Measurements from ENCODE around the gene HBE1. TPM values are rescaled to one million over a fixed set of nuclear protein-coding genes. Genes with fewer than 3 reads are reported as not detected.
"Not testable (repeated sequence)": the region's sequence is repeated elsewhere in the genome, so short reads cannot be mapped to it uniquely, and the experiment has no call there.

The HBE1 gene
- under 0.01 TPM for total RNA-seq

DNA sequence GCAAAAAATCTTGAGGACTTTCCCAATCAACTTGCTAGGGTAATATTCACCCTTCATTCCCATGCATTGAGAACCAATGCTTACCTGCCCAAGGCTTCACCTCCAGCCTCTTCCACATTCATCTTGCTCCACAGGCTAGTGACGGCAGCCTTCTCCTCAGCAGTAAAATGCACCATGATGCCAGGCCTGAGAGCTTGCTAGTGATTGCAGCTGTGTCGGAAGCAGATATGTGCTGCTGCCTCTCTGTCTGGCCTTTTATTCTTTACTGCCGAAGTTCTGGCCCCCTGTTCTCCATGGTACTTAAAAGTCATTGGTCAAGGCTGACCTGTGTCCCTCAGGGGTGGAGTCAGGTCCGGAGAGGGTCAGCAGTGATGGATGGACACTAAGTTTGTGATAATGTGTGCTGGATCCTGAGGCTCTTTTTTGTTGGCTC is at the start of gene HBE1:
Gene HBE1, minus strand, starts transcription at position 231 of the 433 bp plus-strand sequence. Its CDS starts 55 bp downstream, at position 176.
- DNase-seq (ENCODE audit: low read depth in 2 of 3, low spot score in 2 of 3), result no peak

DNA sequence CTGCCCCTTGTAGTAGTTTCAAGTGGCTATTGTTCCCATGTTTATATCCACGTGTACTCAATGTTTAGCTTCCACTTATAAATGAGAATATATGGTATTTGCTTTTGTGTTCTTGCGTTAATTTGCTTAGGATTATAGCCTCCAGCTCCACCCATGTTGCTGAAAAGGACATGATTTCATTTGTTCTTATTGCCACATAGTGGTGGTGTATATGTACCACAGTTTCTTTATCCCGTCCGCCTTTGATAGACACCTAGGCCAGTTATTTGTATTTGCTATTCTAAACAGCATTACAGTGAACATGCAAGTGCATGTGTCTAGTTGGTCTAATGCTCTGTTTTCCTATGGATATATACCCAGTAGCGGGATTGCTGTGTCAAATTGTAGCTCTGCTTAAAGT is 47.5 kb upstream of the HBE1 start:
- no peak for DNase-seq (ENCODE audit: low read depth in 2 of 3, low spot score in 2 of 3)

DNA sequence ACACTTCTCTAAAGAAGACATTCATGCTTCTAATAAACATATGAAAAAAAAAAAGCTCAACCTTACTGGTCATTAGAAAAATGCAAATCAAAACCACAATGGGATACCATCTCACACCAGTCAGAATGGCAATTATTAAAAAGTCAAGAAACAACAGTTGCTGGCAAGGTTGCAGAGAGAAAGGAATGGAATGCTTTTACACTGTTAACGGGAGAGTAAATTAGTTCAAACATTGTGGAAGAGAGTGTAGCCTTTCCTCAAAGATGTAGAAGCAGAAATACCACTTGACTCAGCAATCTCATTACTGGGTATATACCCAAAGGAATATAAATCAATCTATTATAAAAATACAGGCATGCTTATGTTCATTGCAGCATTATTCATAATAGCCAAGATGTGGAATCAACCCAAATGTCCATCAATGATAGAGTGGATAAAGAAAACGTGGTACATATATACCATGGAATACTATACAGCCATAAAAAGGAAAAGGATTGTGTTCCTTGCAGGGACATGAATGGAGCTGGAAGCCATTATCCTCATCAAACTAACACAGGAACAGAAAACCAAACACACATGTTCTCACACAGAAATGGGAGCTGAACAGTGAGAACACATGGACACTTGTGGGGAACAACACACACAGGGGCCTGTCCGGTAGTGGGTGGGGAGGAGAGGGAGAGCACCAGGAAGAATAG is 43.7 kb upstream of the HBE1 start:
- DNase-seq (ENCODE audit: low read depth in 2 of 3, low spot score in 2 of 3), result not testable (repeated sequence)

DNA sequence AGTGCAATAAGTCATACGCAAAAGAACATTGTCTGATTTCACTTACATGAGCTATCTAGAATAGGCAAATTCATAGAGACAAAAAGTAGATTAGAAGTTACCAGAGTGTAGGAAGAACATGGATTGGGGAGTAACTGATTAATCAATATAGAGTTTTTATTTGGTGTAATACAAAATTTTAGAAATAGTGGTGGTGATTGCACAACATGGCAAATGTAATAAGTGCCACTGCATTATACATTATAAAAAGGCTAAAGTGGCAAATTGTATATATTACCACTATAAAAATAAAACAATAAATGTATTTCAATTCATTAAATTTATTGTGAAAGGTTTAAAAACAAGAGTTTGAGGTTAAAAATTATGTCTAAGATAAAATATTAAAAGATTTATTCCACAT is 40.7 kb upstream of the HBE1 start:
- DNase-seq (ENCODE audit: low read depth in 2 of 3, low spot score in 2 of 3), result no peak

DNA sequence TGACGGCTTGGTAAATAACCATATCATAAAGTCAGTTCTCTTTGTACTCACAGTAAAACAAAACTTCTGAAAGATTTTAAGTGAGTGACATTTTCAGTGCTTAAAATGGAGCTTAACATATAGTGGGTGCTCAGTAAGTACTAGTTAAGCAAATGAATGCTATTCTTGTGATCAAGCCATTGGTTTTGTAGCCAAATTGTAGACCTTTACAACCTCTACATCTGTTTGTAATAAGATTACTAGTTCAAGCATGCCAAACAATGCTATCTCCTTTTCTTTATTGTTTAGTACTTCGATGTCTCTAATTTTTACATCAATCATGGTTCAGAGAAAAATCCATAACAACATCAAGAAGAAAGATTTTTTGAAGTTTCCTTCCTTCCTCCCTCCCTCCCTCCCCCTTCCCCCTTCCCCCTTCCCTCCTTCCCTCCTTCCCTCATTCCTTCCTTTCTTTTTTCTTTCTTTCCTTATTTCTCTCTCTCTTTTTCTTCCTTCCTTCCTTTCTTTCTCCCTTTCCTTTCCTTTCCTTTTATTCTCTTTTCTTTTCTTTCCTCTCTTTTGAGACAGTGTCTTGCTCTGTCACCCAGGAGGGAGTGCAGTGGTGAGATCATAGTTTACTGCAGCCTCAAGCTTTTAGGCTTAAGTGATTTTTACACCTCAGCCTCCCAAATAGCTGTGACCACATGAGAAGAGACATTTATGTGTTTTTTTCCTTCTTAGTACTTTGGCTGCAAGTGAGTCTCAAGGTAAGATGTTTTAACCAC is 37.7 kb upstream of the HBE1 start:
- DNase-seq (ENCODE audit: low read depth in 2 of 3, low spot score in 2 of 3), result no peak

DNA sequence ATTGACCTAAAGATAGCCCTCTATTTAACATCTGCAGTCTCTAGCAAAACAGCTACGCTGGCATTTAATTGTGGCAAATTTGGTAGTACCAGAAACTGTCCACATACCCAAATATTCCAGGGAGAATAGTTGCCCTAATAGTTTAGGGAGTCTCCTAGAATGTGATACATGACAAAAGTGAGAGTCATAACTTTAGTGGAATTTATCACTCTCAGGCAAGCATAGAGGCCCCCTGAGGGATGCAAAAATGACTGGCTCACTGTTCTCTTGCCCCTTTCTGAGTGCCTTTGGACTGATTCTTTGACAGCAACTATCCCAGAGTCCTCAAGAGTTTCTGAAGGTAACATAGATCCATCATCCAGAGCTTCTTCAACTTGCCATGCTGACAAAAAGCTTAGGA is 34.3 kb upstream of the HBE1 start:
- DNase-seq (ENCODE audit: low read depth in 2 of 3, low spot score in 2 of 3), result no peak

DNA sequence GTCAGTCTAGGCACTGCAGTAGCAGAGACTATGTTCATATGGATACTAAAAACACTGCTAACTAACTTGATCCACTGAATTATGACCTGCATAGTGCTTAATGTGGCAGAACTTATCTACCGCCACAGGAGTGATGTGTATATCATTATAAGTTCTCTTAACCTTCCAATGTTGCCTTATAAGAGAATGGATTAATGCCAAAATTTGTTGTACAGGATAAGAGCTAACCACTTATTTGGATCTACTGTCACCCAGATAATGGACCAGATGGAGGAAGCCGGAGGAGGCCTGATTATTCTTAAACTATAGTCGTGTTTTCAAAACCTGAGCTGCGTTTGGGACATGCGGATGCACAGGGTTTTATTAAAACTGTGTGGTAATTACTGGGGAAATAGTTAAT is 33.9 kb upstream of the HBE1 start:
- peak in 1 of 3 donors; percentile 4 for DNase-seq (ENCODE audit: low read depth in 2 of 3, low spot score in 2 of 3)

DNA sequence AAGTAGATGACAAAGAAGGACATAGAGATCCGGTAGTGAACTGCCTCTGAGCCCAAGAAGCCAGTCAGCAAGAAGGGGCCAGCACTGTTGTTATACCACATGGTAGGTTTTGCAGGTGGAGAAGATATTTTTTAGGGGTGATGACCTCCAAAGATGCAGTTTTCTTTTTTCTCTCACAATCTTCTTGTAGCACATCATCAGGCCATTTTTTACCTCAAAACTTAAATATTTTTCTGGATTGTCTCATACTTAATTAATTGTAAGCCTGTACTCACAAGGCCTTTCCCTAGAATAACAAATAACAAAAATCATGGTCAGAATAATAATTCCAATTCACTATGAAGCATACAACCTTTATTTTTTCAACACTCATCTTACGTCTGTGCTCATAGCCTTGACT is 32.1 kb upstream of the HBE1 start, which contains the start of gene OR51B4:
Gene OR51B4, minus strand, starts transcription at position 101 of the 400 bp plus-strand sequence. Its CDS starts 0 bp downstream, at position 101.
- no peak for DNase-seq (ENCODE audit: low read depth in 2 of 3, low spot score in 2 of 3)

DNA sequence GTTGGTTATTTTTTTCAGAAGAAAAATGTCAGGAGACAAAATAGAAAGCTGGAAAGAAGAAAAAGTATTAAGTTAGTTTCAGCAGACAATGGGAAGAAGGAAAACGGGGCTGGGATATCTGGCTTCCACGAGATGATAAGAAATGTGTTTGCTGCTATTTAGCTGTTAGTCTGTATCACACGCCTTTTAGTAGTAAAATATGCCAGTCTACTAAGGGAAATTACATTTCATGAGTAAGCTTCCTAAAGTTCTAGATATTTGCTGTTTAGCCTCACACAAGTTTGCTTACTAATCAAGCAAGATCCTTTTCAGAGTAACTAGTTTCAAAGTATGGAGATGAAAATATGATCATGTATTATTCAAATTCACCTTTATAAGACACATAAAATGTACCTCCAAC is 30.5 kb upstream of the HBE1 start:
- no peak for DNase-seq (ENCODE audit: low read depth in 2 of 3, low spot score in 2 of 3)

DNA sequence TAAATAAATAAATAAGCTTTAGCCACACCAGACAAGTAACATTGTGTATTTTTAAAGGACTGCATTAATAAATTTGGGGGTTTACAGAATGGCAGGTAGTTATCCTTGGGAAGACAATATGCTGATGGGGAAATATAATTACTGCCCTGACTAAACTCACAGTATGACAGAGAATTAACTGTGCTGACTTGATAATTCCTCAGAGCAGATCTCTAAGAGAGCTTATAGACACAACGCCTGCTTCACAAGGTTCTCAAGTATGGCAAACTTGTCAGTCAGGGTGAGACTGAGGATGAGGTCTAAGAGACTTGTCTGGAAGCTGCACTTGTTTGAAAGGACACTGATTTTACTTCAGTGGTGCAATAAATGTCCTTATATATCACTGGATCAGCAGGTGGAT is 28.7 kb upstream of the HBE1 start:
- DNase-seq (ENCODE audit: low read depth in 2 of 3, low spot score in 2 of 3), result no peak

DNA sequence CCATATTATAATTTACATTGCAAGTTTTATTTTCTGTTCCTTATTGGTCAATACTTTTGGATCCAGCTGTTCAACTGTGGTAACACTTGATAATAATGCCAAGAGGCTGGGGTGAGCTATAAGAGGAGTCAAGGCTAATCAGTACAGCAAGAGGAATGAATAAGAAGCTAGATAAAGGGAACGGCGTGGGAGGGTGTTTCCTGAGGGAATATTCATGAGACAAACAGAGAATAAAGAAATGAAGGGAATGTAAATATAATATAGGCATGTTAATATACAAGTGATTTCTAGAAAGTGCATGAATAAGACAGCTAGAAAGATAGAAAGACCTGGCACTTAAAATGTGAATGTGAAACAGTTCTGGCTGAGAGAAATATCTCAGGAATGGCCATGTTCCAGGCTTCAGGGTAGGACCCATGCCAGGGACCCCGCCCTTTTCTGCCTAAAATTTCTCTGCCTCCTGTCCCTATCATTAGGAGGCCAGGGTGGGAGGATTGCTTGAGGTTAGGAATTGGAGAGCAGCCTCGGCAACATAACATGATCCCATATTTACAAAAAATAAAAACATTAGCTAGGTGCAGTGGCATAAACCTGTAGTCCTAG is 28.1 kb upstream of the HBE1 start:
- no peak for DNase-seq (ENCODE audit: low read depth in 2 of 3, low spot score in 2 of 3)

DNA sequence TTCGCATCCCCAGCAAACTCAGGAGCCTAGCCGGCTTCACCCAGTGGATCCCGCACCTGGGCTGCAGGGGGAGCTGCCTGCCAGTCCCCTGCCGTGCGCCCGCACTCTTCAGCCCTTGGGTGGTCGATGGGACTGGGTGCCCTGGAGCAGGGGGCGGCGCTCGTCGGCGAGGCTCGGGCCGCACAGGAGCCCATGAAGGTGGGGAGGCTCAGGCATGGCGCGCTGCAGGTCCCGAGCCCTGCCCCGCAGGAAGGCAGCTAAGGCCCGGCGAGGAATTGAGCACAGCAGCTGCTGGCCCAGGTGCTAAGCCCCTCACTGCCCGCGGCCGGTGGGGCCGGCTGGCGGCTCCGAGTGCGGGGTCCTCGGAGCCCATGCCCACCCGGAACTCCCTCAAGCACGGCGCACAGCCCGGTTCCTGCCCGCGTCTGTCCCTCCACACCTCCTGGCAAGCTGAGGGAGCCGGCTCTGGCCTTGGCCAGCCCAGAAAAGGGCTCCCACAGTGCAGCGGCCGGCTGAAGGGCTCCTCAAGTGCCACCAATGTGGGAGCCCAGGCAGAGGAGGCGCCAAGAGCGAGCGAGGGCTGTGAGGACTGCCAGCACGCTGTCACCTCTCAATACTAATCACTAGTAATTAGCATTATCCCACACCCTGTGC is 24.7 kb upstream of the HBE1 start:
- DNase-seq (ENCODE audit: low read depth in 2 of 3, low spot score in 2 of 3), result not testable (repeated sequence)

DNA sequence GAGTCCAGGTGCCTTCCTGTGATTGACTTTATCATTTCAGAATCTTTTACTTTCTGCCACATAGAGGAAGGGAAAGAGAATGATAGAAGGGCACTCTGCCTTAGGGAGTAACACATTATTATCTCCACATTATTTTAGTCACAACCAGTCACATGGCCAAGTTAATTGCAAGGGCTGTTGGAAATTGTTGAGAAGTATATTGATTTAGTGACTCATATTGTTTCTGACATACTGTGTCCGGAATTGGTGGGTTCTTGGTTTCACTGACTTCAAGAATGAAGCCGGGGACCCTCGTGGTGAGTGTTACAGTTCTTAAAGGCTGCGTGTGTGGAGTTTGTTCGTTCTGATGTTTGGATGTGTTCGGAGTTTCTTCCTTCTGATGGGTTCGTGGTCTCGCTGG is 23.3 kb upstream of the HBE1 start:
- no peak for DNase-seq (ENCODE audit: low read depth in 2 of 3, low spot score in 2 of 3)

DNA sequence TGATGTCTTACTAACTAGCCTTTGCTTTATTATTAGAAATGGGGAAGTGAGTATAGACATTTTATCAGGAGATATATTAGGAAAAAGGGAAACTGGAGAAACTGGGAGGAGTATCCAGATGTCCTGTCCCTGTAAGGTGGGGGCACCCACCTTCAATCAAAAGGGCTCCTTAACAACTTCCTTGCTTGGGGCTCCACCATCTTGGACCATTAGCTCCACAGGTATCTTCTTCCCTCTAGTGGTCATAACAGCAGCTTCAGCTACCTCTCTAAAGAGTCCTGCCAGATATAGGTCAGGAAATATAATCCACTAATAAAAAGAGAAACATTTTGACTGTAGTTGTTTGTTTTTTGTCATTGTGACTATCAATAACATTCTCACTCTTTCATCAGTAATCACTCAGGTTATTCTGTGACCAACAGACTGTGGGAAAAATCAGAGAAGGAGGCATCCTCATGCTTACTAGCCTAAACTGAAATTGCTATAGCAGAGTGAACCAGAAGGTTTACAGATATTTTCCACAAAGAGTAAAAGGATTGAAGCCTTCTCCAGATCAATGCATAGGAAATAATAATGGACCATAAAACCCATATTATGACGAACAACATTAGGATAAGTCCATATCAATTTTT is 21.6 kb upstream of the HBE1 start:
- peak in 2 of 3 donors; percentile 53 to 71 for DNase-seq (ENCODE audit: low read depth in 2 of 3, low spot score in 2 of 3)

DNA sequence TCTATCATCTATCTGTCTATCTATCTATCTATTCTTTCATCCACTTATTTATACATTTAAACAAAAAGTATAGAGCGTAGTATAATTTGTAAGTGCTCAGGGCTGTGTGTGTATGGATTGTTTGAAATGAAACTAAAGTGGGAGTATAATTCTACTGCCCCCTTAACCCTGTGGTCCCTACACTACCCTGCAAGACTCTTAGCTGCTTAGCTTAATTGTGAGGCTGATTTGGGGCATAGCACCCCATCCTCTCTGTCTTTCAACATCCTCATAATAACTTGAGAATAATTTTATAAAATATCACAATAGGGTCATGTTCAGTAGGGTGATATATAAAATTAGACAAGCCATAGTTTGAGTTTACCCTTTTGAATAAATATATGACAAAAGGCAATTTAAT is 20.4 kb upstream of the HBE1 start:
- no peak for DNase-seq (ENCODE audit: low read depth in 2 of 3, low spot score in 2 of 3)

DNA sequence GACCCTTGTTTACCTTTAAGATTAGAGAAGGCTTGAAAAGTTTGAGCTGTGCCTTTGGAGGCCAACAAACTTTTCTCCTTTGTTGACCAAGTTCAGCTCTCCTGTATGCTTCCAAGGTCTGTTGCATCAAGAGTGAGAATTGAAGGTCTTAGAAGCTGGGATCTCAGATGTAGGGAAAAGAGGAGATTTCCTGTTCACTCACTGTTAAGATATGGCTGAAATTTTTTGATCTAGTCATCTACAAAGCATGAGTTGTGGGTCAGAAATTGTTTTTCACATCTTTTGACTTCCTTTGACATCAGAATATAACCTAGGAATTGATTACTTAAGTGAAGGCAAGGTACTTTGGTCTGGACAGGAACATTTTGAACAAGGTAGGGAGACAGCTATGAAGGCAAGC is 20.0 kb upstream of the HBE1 start:
- no peak for DNase-seq (ENCODE audit: low read depth in 2 of 3, low spot score in 2 of 3)

DNA sequence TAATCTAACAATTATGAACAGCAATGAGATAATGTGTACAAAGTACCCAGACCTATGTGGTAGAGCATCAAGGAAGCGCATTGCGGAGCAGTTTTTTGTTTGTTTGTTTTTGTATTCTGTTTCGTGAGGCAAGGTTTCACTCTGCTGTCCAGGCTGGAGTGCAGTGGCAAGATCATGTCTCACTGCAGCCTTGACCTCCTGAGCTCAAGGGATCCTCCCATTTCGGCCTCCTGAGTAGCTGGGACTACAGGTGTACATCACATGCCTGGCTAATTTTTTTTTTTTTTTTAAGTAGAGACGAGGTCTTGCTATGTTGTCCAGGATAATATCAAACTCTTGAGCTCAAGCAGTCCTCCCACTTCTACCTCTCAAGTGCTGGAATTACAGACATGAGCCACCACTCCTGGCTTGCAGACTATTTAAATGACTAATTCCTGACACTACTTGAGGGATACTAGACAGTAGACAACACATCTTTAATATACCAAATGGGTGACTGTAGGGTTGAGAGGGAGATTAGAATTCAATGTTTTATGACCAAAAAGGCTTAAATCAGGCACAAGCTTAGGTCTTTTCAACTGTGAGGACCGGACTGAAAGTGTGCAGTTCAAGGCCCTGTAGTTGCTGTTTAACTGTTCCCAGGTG is 19.3 kb upstream of the HBE1 start:
- DNase-seq (ENCODE audit: low read depth in 2 of 3, low spot score in 2 of 3), result no peak

DNA sequence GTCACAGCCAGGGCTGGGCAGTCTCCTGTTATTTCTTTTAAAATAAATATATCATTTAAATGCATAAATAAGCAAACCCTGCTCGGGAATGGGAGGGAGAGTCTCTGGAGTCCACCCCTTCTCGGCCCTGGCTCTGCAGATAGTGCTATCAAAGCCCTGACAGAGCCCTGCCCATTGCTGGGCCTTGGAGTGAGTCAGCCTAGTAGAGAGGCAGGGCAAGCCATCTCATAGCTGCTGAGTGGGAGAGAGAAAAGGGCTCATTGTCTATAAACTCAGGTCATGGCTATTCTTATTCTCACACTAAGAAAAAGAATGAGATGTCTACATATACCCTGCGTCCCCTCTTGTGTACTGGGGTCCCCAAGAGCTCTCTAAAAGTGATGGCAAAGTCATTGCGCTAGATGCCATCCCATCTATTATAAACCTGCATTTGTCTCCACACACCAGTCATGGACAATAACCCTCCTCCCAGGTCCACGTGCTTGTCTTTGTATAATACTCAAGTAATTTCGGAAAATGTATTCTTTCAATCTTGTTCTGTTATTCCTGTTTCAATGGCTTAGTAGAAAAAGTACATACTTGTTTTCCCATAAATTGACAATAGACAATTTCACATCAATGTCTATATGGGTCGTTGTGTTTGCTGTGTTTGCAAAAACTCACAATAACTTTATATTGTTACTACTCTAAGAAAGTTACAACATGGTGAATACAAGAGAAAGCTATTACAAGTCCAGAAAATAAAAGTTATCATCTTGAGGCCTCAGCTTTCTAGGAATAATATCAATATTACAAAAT is 18.6 kb upstream of the HBE1 start:
- DNase-seq (ENCODE audit: low read depth in 2 of 3, low spot score in 2 of 3), result peak in 1 of 3 donors; percentile 30

DNA sequence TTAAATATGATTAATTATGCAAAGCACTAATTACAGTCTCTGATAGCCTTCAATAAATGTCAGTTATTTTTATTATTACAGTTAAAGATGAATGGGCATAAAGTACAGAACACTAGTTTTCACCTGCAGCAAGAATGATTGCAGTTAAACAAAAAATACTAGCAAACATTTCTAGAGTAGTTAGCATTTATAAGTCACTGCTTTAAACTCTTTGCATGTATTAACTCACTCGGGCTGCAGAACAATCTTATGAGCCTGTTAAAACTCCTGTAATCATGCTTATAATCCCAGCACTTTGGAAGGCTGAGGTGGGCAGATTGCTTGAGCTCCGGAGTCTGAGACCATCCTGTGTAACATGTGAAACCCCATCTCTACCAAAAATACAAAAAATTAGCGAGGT is 17.2 kb upstream of the HBE1 start:
- no peak for DNase-seq (ENCODE audit: low read depth in 2 of 3, low spot score in 2 of 3)

Measured in hematopoietic multipotent progenitor cell (in vitro differentiated cells).